Measurements from ENCODE around the gene CUL2.

- TF ChIP-seq EZH2 (IDR thresholded peaks at IDR 0.05; ENCODE audit: borderline replicate concordance, low read depth, low read length, severe bottlenecking) (no peak), CTCF (IDR thresholded peaks at IDR 0.05; ENCODE audit: borderline replicate concordance, extremely low read depth, low read length, poor library complexity, severe bottlenecking) (no peak)
These were observed 127.3 kb downstream of the CUL2 start for GRCh38 chr10:34962866-34963265.
